GM10266 (cell line): ENCODE data around the gene ARSB.
A peak's percentile ranks its signal among the peaks of the same experiment; 100 is the strongest.
"Not testable (repeated sequence)": the region's sequence is repeated elsewhere in the genome, so short reads cannot be mapped to it uniquely, and the experiment has no call there.

ENCODE experiments used
- DNase-seq: peaks from one replicate; pipeline ENCODE4 v3.0.0; 2012; ENCODE audit errors: extremely low spot score
- CTCF ChIP-seq: IDR thresholded peaks from 2 replicates; pipeline ENCODE4 v1.5.1; 2012; ENCODE audit warnings: mild to moderate bottlenecking, low read depth; ENCODE audit not compliant: control insufficient read depth, insufficient read depth; ENCODE audit errors: missing control alignments

ARSB gene

GRCh38 chr5:78912811-78913210 is 72.3 kb downstream of the ARSB start:
- TF ChIP-seq CTCF: no peak
- no peak for DNase-seq

DNA sequence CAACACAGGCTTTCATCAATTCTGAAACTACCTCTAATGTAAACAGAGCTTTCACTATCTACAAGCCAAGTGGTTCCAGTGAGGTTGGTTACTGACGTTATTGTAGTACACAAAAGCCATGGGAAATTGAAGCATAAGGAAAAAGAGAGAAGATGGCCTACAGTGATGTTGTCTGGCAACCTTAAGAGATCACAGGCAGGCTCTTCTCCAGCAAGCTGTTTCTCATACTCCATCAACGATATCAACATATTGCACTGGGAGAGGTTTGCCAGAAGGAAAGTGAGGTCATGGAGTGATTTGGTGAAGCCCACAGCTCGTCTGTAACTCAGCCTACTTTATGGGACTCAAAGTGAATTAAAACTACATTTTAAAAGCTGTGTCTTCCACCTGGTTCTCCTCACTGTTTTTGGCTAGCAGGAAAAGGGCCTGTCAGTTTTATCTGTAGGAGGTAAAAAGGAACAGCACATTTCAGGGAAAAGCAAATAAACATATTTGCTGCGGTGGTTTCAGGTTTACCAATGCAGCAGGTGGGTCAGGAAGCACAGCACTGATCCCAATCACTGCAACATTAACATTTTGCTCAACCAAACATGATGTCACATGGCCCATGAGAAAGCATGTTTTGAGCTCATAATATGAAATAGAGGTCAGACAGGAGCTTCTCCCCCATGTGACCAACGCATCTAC is 72.9 kb downstream of the ARSB start:
- TF ChIP-seq CTCF: no peak
- DNase-seq: no peak

DNA sequence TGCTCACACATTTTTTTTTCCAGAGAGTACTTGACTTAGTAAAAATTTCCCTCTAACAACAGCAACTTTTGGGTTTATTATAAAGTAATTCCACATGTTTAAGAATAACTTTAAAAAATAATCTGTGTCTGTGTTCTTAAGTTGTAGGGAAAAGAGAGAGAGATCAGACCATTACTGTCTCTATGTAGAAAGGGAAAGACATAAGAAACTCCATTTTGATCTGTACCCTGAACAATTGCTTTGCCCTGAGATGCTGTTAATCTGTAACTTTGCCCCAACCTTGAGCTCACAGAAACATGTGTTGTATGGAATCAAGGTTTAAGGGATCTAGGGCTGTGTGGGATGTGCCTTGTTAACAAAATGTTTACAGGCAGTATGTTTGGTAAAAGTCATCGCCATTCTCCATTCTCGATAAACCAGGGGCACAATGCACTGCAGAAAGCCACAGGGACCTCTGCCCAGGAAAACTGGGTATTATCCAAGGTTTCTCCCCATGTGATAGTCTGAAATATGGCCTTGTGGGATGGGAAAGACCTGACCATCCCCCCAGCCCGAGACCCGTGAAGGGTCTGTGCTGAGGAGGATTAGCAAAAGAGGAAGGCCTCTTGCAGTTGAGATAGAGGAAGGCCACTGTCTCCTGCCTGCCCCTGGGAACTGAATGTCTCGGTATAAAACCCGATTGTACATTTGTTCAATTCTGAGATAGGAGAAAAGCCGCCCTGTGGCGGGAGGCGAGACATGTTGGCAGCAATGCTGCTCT is 75.7 kb downstream of the ARSB start:
- DNase-seq: not testable (repeated sequence)

DNA sequence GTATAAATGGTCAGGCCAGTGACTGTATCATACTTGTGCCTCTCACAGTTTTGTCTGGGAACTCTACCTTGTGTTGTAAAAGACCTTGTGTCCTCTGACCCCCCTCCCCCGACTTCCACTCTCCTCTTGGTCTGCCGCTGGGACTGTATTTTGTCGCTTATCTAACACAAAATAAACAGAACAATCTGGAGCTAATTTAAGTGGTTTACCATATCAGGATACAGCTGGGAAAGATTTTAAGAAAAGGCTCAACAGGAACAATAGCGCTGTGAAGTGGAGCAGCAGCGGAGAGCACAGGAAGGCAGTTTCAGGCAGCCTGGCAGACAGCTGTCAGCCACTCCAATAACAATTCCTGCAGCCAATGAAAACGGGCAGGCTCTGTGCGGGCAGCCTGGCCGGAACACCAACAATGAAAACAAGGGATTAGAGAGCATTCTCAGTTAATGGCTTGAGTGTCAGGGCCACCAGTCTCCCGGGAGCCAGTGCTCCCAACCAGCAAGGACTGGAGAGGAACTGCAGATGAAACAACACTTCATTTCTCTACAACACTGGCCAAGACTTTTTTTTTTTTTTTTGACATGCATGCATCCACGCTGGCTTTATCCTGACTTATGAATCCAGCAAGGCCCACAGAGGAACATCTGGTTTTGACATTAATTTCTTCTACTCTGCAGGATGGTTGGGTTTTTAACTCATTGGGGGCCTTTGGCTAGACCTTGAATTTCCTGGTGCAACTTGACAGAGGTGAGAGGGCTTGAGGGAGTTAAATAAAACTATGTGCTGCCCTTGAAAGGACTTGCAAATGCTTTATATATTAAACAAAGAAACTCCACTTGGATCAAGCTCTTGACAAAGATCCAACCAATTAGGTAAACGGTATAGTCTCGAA is 76.7 kb downstream of the ARSB start:
- DNase-seq: no peak
- no peak for TF ChIP-seq CTCF

- no peak for DNase-seq
These were observed 77.7 kb downstream of the ARSB start for GRCh38 chr5:78907255-78907891.

DNA sequence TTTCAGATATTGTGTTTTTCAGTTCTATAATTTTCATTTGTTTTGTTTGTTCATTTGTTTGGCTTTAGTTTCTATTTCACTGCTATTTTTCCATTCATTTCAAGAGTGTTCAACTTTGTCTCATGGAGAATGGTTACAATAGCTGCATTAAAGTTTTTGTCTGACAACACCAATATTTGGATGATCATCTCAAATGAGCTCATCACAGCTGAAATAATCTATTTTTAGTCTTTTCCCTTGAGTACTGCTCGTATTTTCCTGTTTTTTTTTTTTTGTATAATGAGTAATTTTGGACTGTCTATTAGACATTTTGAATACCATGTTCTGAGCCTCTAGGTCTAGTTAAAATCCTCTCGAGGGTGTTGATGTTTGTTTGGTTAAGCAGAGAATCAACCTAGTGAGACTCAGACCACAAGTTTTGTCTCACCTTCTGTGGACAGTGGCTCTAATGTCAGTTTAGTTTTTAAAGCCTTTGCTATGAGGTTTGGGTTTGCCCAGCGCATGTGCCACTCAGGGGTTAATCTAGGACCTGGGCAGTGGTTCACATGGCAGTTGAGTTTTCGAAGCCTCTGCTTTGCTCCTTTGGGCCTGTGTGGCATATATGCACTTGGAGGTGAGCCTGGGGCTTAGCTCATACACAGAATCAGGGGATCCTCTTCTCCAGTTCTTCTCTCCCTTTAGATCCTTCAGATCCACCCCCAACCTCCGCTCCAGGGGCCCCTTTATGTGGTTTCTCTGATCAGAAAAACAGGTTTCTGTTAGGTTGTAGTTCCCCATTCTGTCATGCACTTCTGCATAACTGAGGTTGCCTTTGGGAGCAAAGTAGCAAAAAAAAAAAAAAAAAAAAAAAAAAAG is 79.8 kb downstream of the ARSB start:
- DNase-seq: peak; percentile 24
- TF ChIP-seq CTCF: no peak

More at GRCh38 chr5:78907255-78907891, 77.7 kb downstream of the ARSB start:
- TF ChIP-seq CTCF: no peak
